Activated naive CD4-positive, alpha-beta T cell treated with anti-CD3 and anti-CD28 coated beads, Interleukin-2, amount 50 U/mL, for 72 hours (primary cell): ENCODE measurements around the gene PPP4R1. TPM values are rescaled to one million over a fixed set of nuclear protein-coding genes. Genes with fewer than 3 reads are reported as not detected.

Experiments
- ATAC-seq, 2 donors: fragments of 150-1000 bp; cut with Tn5 transposase; 2 replicates each; pipeline ENCODE4 v1.10.0; 2021; ENCODE audit warnings: mild to moderate bottlenecking in 2 of 2, moderate library complexity in 2 of 2
- DNase-seq, 2 donors: peaks; one replicate each; pipeline ENCODE4 v3.0.0; 2021 to 2022; ENCODE audit warnings: low spot score in 2 of 2
- H3K27ac Mint-ChIP-seq, 2 donors: one replicate each; pipeline ENCODE4 v1.8.0; 2022; ENCODE audit warnings: mild to moderate bottlenecking in 2 of 2, mixed read lengths in 2 of 2
- H3K36me3 Mint-ChIP-seq, 2 donors: one replicate each; pipeline ENCODE4 v1.8.0; 2022; ENCODE audit warnings: mixed read lengths in 2 of 2
- H3K9me3 Mint-ChIP-seq, 2 donors: one replicate each; pipeline ENCODE4 v1.8.0; 2022; ENCODE audit warnings: mixed read lengths in 2 of 2
- total RNA-seq, 2 donors: library from RNA; stranded (reverse); gene quantifications; one replicate each; pipeline ENCODE4 v1.2.3, GENCODE V29; 2022

Gene PPP4R1
- total RNA-seq, 2 donors from 2014 or later: 22.6 to 26.7 TPM

DNA sequence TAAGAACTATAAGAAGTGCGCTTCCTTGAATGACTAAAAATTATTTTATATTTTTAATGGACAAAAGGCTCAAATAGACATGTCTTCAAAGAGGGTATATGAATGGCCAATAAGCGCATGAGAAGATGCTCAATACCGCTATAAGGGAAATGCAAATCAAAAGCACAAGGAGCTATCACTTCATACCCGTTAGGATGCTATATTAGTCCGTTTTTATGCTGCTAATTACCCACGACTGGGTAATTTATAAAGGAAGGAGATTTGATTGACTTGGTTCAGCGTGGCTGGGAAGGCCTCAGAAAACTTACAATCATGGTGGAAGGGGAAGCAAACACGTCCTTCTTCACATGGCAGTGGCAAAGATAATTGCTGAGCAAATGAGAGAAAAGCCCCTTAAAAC lies 20.5 kb upstream of the PPP4R1 start:
- no peak for DNase-seq
- H3K36me3 Mint-ChIP-seq: no peaks in the 10 kb centered on the region
- H3K9me3 Mint-ChIP-seq: peaks cover 0 to 13% of the 10 kb centered on the region in 2 donors
- ATAC-seq: no peak
- H3K27ac Mint-ChIP-seq: no peak overlapping the region

DNA sequence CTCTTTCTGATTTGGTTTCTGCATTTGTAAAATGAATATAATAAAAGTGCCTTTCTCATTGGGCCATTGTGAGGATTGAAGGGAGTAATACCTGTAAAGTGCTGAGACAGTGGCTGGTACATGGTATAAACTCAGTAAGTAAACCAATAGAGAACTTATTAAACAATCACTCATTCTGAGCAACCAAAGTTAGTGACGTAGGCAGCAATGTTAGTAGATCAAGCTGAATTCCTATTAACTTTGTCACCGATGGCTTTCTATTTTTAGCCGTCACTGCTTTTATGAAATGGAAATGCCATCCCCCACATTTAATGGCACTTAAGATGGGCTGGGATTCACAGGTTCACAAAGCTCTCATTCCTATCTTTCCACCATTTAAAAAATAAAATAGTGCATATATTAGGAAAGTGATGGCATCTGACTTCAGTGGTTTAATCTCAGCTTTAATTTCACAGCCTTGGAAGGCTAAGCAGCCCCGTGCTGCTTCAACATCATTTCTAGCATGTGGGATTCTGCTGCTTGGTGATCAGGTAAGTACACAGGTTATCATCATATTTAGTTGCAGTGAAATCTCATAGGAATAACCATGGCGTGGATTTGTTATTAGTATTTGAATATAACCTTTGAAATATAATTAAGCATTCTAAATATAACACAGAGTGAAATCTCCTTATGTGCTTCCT lies 17.6 kb upstream of the PPP4R1 start:
- H3K9me3 Mint-ChIP-seq: peaks cover 0 to 13% of the 10 kb centered on the region in 2 donors
- DNase-seq: no peak
- ATAC-seq: no peak
- no peaks in the 10 kb centered on the region for H3K36me3 Mint-ChIP-seq
- no peak overlapping the region for H3K27ac Mint-ChIP-seq

DNA sequence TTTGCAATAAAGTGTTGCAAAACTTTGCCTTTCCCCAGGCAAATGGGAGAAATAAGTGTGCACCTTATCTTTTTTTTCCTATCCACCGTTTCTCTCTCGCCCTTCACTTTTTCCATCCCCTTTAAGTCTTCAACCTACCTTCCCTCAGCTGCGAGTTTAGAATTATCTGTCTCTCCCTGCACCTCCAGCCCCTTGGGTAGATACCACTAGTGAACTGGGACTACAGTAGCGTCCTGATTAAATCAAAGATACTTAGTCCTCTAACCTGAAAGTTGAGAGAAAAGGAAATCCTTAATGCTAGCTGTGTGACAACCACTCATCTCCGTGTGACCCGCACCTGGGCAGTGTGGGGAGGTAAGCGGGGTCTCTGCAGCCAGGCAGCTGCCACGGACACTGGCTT lies 16.1 kb upstream of the PPP4R1 start:
- DNase-seq: no peak
- H3K9me3 Mint-ChIP-seq: peaks cover 0 to 6% of the 10 kb centered on the region in 2 donors
- no peak overlapping the region for H3K27ac Mint-ChIP-seq
- ATAC-seq: no peak
- no peaks in the 10 kb centered on the region for H3K36me3 Mint-ChIP-seq

DNA sequence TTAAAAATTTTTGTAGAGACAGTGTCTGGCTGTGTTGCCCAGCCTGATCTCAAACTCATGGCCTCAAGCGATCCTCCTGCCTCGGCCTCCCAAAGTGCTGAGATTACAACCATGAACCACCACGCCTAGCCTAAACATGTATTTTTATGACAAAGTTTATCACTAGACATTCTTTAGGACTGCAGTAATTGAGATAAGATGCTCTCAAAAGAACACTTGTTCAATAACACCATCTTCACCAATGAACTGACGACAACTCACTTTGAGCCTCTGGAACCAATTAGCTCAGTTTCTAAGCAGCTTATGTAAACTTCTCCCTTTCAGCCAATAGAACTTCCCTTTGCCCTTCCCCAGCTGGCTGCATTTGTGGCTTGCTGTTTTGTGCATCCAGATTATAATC lies 15.3 kb upstream of the PPP4R1 start:
- ATAC-seq: no peak
- no peaks in the 10 kb centered on the region for H3K36me3 Mint-ChIP-seq
- no peaks in the 10 kb centered on the region for H3K9me3 Mint-ChIP-seq

DNA sequence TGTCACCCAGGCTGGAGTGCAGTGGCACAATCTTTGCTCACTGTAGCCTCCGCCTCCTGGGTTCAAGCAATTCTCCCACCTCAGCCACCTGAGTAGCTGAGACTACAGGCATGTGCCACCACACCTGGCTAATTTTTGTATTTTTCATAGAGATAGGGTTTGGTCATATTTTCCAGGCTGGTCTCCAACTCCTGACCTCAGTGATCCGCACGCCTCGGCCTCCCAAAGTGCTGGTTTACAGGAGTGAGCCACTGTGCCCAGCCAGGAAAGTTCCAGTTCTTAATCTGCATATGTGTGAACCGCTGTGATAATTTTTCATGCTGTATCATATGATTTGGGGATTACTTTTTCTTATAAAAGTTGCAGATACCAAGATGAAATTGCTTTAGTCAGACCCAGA lies 14.6 kb upstream of the PPP4R1 start:
- Mint-ChIP-seq H3K27ac (no peak overlapping the region), H3K36me3 (no peaks in the 10 kb centered on the region), H3K9me3 (no peaks in the 10 kb centered on the region)
- DNase-seq (no peak), ATAC-seq (no peak)

More for the DNA sequence above, 15.3 kb upstream of the PPP4R1 start:
- DNase-seq: no peak
- H3K27ac Mint-ChIP-seq: no peak overlapping the region

DNA sequence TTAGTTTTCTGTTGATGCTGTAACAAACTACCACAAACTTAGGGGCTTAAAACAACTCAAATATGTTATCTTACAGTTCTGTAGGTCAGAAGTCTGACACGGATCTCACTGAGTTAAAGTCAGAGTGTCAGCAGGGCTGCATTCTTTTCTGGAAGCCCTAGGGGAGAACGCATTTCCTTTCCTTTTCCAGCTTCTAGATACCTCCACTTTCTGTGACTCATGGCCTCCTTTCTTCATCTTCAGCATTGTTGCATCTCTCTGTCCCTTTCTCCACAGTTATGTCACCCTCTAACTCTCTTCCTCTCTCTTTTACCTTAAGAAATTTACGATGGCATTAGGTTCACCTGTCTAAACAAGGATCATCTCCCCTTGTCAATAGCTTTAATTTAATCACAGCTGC lies 13.3 kb upstream of the PPP4R1 start:
- DNase-seq (no peak), ATAC-seq (no peak)
- H3K27ac Mint-ChIP-seq: no peak overlapping the region
- no peaks in the 10 kb centered on the region for H3K9me3 Mint-ChIP-seq
- no peaks in the 10 kb centered on the region for H3K36me3 Mint-ChIP-seq

DNA sequence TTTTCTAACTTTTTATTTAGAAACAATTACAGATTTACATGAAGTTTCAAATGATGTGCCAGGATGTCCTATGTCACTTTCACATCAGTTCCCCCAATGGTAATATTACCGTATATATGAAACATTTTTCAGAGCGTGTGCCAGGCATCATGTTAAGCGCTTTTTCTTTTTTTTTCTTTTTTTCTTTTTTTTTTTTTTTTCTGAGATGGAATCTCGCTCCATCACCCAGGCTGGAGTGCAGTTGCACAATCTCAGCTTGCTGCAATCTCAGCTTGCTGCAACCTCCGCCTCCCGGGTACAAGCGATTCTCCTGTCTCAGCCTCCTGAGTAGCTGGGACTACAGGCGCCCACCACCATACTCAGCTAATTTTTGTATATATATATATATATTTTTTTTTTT lies 5.6 kb upstream of the PPP4R1 start:
- no peaks in the 10 kb centered on the region for H3K36me3 Mint-ChIP-seq
- no peak overlapping the region for H3K27ac Mint-ChIP-seq
- ATAC-seq: no peak
- DNase-seq: no peak
- H3K9me3 Mint-ChIP-seq: no peaks in the 10 kb centered on the region

DNA sequence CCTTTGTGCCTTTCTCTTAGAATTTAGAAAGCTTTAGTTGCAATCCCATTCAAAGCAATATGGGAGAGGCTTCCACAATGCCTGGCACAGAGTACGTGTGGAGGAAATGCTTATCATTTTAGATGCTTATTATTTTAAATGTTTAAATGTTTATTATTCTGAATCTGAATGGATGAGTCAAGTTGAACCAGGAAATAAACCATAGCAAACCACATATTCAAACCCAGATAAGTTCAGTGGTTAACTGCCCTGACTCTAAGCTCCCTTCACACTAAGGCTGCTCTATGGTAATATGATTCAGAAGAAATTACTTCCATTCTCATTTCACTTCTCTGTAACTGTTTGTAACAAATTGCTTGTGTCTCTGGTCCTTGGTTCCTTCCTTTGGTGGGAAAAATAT lies 5.2 kb upstream of the PPP4R1 start:
- Mint-ChIP-seq H3K36me3 (no peaks in the 10 kb centered on the region), H3K9me3 (no peaks in the 10 kb centered on the region), H3K27ac (no peak overlapping the region)
- ATAC-seq (peak in 1 of 2 donors; percentile 75), DNase-seq (no peak)

DNA sequence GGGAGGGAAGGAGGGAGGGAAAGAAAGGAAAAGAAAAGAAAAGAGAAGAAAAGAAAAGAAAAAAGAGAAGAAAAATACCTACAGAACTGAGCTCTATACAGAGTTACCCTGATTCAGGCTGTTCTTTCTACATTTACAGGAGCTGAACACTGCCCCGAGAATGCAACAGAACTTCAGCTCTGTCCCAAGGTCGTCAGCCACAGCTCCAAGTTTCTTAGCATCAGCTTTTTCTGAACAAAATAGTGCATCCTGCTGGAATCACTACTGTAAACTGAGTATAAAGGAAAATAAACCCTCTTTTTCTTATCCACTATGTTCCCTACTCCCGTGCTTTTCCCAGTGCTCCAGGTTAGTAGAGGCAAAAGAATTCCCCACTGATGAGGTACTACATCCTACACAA lies 4.7 kb upstream of the PPP4R1 start:
- H3K36me3 Mint-ChIP-seq: no peaks in the 10 kb centered on the region
- no peaks in the 10 kb centered on the region for H3K9me3 Mint-ChIP-seq
- ATAC-seq (no peak), DNase-seq (no peak)
- no peak overlapping the region for H3K27ac Mint-ChIP-seq

DNA sequence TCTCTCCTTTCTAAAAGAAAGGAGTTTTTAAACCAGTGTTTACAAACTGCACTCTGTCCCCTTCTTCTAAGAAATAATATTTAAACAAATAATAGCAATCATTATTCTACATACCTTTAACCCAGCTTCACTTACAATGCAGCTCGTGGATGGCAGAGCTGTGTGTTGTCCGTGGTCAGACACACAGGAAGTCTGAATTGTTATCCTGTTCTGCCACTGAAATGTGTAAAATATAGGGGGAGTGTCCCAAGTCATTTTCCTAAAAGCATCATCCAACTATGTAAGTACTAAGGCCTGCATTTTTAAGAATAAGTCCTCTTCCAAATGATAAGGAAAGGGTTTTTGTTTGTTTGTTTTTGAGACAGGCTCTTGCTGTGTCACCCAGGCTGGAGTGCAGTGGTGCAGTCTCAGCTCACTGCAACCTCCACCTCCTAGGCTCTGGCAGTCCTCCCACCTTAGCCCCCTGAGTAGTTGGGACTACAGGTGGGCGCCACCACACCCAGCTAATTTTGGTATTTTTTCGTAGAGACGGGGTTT lies 2.7 kb upstream of the PPP4R1 start:
- ATAC-seq (no peak), DNase-seq (no peak)
- H3K36me3 Mint-ChIP-seq: peaks cover 8 to 9% of the 10 kb centered on the region in 2 donors
- no peaks in the 10 kb centered on the region for H3K9me3 Mint-ChIP-seq
- no peak overlapping the region for H3K27ac Mint-ChIP-seq

DNA sequence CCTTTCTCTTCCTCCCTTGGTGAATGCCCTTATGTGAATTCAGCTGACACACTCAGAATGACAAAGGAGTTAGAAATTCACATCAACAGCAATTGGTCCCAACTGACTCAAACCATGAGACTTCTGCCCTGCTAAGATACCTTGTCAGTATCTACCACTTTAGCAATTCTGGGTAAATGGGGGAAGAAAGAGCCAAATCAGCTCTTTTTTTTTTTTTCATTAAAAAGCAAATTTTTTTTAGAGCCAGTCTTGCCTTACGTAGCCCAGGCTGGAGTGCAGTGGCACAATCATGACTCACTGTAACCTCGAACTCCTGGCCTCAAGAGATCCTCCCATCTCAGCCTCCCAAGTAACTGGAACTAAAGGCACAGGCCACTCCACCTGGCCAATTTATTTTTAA lies 1.7 kb upstream of the PPP4R1 start:
- Mint-ChIP-seq H3K9me3 (no peaks in the 10 kb centered on the region), H3K27ac (no peak overlapping the region), H3K36me3 (peaks cover 14 to 15% of the 10 kb centered on the region in 2 donors)
- ATAC-seq: no peak
- DNase-seq: no peak

DNA sequence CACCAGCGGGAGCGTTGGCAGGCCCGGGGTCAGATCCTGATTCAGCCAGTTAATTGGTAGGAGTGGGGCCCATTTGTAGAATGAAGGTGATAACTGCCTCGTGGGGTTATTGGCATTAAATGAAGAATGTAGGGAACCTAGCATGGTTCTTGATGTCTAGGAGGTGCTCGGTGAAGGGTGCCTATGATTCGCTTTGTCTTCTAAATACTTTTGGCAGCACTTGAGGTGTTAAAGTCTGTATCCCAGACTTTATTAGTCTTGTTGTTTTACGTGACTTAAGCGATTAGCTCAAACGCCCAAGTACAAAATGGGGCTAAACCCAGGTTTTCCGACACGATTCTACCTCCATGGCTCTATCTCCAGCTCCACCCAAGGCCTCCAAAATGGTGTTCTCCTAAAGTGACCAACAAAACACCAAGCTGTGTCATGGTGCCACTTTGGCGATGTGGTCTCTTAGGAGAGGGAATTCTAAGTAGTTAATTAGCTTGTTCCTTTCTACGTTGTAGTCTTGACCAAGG lies 980 bp upstream of the PPP4R1 start:
- Mint-ChIP-seq H3K9me3 (no peaks in the 10 kb centered on the region), H3K27ac (peak overlapping the region; percentile 62 to 65), H3K36me3 (peaks cover 17 to 20% of the 10 kb centered on the region in 2 donors)
- DNase-seq (no peak), ATAC-seq (no peak)

DNA sequence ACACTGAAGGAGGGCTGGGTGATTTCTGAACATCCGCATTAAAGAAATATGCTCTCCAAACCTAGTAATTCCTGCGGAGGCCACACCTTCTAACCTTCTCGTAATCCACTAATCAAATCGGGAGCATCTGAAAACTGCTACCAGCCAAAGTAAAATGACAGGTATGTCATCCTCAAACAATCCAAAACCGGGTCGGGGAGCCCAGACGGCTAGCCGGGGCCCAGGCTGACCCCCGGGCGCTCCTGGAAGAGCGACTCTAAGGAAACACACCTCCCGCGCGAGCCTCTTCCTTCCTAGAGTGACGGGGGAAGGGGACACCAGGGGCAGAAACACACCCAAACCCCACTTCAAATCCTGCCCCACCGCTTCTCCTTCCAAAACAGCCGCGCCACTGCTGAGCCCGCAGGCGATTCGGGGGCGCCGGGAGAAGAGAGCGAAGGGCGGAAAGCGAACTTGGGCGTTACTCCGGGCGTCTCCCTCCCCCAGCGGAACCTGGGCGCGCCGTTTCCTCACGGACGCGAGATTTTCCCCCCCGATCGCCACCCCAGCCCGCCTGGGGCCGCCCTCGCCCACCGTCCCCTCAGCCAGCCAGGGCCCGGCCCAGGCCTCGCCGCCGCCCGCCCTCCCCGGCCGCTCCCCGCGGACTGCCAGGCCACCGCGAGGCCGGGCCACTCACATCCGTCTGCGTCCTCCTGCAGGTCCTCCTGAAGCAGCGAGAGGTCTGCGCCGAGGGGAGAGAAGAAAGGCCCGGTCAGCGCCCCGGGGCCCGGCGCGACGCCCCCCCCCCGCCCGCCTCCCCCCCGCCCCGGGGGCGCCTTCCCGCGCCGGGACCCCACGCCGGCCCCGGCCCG lies 584 bp downstream of the PPP4R1 start:
- Mint-ChIP-seq H3K36me3 (peaks cover 17 to 20% of the 10 kb centered on the region in 2 donors), H3K27ac (peak overlapping the region; percentile 77 to 90), H3K9me3 (no peaks in the 10 kb centered on the region)
- ATAC-seq: peak; percentile 33 to 63
- peak; percentile 43 to 63 for DNase-seq

DNA sequence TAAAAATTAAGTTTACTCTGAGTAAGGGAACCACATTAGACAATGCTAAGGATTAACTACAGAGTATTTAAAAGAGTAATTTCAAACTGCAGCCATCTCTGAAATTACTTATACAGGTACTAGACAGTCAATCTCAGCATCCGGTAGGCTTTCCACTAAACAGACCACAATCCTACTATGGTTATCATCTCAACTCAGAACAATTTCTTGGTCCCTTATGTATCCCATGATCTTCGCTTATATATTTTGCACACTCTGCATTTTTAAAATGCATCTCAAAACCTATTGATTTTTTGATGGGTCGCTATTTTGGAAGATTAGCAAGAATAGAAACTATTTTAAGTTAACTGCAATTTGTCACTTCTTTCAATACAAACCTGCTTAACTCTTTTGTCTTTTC lies 1.4 kb downstream of the PPP4R1 start:
- ATAC-seq (peak; percentile 27 to 66), DNase-seq (no peak)
- Mint-ChIP-seq H3K9me3 (no peaks in the 10 kb centered on the region), H3K36me3 (peaks cover 17 to 20% of the 10 kb centered on the region in 2 donors), H3K27ac (peak overlapping the region; percentile 77 to 90)

DNA sequence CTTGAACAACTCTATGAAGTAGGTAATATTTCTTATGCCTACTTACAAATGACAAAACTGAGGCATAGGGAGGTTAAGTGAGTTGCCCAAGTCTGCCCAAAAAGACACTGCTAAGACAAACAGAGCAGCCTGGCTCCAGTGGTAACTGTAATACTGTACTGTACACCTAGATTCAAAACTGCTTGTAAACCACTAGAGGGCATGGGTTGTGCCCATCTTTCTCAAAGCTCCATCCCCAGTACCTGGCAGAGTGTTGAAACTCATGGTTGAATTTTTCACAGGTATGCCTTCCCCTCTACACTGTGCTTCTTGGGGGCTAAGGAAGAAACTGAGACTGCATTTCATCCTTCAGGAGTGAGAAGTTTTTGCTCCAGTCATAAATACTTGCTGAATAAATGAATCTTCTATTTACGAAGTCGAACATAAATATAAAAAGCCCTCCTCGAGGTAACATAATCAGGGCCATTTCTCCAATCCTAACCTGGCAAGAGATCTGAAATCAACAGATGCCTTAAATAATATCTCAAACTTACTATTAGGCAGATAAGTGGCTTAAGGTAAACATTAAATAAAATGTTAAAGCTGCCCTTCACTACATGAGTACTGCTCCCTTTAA lies 2.0 kb downstream of the PPP4R1 start:
- peak; percentile 22 to 33 for ATAC-seq
- DNase-seq: no peak

DNA sequence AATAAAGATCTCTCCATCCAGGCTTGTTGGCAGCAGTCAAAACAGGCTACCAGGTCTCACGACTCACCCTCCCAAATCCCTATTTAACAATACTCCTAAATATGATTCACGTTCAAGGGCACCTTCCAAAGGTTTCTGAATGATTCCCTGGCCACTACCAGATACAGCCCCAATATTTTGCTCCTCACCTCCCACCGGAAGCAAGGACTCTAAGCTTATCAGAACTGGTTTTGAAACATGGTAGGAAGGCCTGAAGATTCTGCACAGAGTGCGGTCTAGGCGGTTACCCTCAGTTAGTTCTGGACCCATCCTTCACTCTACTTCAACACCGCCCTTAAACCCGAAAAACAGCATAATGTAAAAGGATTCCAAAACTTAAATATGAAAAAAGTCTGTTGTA lies 5.2 kb downstream of the PPP4R1 start:
- ATAC-seq (no peak), DNase-seq (no peak)
- no peaks in the 10 kb centered on the region for H3K9me3 Mint-ChIP-seq
- H3K27ac Mint-ChIP-seq: peak overlapping the region in 1 of 2 donors; percentile 17
- peaks cover 17 to 20% of the 10 kb centered on the region in 2 donors for H3K36me3 Mint-ChIP-seq

More for the DNA sequence above, 2.0 kb downstream of the PPP4R1 start:
- H3K27ac Mint-ChIP-seq: no peak overlapping the region
- peaks cover 17 to 20% of the 10 kb centered on the region in 2 donors for H3K36me3 Mint-ChIP-seq
- H3K9me3 Mint-ChIP-seq: no peaks in the 10 kb centered on the region

DNA sequence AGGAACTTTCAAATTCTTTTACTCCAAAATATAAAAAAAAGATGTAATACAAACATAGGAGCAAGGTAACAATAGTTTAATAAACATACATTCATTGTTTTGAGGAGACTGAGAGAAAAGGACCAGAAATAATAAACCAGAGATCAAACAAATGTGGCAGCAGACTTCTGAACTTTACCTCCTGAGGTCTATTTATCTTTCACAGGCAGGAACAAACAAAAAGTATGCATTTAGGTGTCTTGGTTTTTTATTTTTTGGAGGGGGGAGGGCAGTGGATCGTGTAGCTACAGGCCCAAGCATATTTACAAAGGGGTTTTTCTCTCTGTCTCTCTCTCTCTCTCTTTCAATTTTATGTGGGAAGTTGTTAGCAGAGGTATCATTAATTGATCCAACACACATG lies 5.6 kb downstream of the PPP4R1 start:
- DNase-seq: no peak
- H3K36me3 Mint-ChIP-seq: peaks cover 17 to 20% of the 10 kb centered on the region in 2 donors
- H3K9me3 Mint-ChIP-seq: no peaks in the 10 kb centered on the region
- no peak overlapping the region for H3K27ac Mint-ChIP-seq
- ATAC-seq: no peak
